SJCRH30 (cell line): ENCODE results near the gene PHOX2A. TPM values are rescaled to one million over a fixed set of nuclear protein-coding genes. Genes with fewer than 3 reads are reported as not detected.

Source experiments
- DNase-seq, 2 experiments: peaks; one replicate each; pipeline ENCODE4 v3.0.0-alpha.2; 2015 to 2020
- H3K27ac ChIP-seq: fragments of 250-450 bp; sonication (Bioruptor Pico); 2 replicates; pipeline ENCODE4 v1.5.1; 2020; ENCODE audit warnings: mild to moderate bottlenecking, moderate library complexity
- H3K27me3 ChIP-seq: fragments of 250-450 bp; sonication (Bioruptor Pico); 2 replicates; pipeline ENCODE4 v1.5.1; 2020; ENCODE audit warnings: mild to moderate bottlenecking, moderate library complexity
- H3K36me3 ChIP-seq: fragments of 250-450 bp; sonication (Bioruptor Pico); 2 replicates; pipeline ENCODE4 v1.5.1; 2020; ENCODE audit warnings: mild to moderate bottlenecking, moderate library complexity
- H3K4me1 ChIP-seq: fragments of 250-450 bp; sonication (Bioruptor Pico); 2 replicates; pipeline ENCODE4 v1.5.1; 2020; ENCODE audit warnings: mild to moderate bottlenecking, moderate library complexity
- H3K4me3 ChIP-seq: fragments of 250-450 bp; sonication (Bioruptor Pico); 2 replicates; pipeline ENCODE4 v1.5.1; 2020; ENCODE audit warnings: mild to moderate bottlenecking, moderate library complexity
- H3K9me3 ChIP-seq: fragments of 250-450 bp; sonication (Bioruptor Pico); replicated peaks from 2 replicates; pipeline ENCODE4 v1.5.1; 2020; ENCODE audit warnings: mild to moderate bottlenecking, moderate library complexity
- total RNA-seq: library from RNA; depleted of rRNA; stranded (reverse); fragments of >200 nt; shearing (Covaris generic); gene quantifications from 2 replicates; pipeline ENCODE4 v1.2.3, GENCODE V29; 2014

PHOX2A gene
- total RNA-seq, 1 experiment from 2014 or later: not detected

GRCh38 chr11:72233056-72233772 lies 10.8 kb downstream of the PHOX2A start:
- peaks cover 94% of the 10 kb centered on the region for H3K36me3 ChIP-seq
- H3K9me3 ChIP-seq: no peaks in the 10 kb centered on the region
- H3K27ac ChIP-seq: no peak overlapping the region
- no peak overlapping the region for H3K4me3 ChIP-seq
- no peaks in the 10 kb centered on the region for H3K27me3 ChIP-seq
- peaks cover under 1% of the 10 kb centered on the region for H3K4me1 ChIP-seq
- no peak for DNase-seq

GRCh38 chr11:72232260-72233055 lies 11.5 kb downstream of the PHOX2A start:
- no peak overlapping the region for H3K27ac ChIP-seq
- DNase-seq: no peak
- H3K4me3 ChIP-seq: no peak overlapping the region
- no peaks in the 10 kb centered on the region for H3K27me3 ChIP-seq
- H3K36me3 ChIP-seq: peaks cover 90% of the 10 kb centered on the region
- peaks cover 6% of the 10 kb centered on the region for H3K4me1 ChIP-seq
- no peaks in the 10 kb centered on the region for H3K9me3 ChIP-seq

GRCh38 chr11:72231396-72232259 lies 12.3 kb downstream of the PHOX2A start:
- Histone ChIP-seq H3K4me1 (peaks cover 15% of the 10 kb centered on the region), H3K27ac (no peak overlapping the region), H3K36me3 (peaks cover 82% of the 10 kb centered on the region), H3K27me3 (no peaks in the 10 kb centered on the region), H3K4me3 (no peak overlapping the region), H3K9me3 (no peaks in the 10 kb centered on the region)
- DNase-seq: no peak

GRCh38 chr11:72230764-72231365 lies 13.1 kb downstream of the PHOX2A start:
- no peaks in the 10 kb centered on the region for H3K27me3 ChIP-seq
- no peaks in the 10 kb centered on the region for H3K9me3 ChIP-seq
- H3K36me3 ChIP-seq: peaks cover 79% of the 10 kb centered on the region
- H3K4me1 ChIP-seq: peaks cover 21% of the 10 kb centered on the region
- H3K27ac ChIP-seq: no peak overlapping the region
- no peak overlapping the region for H3K4me3 ChIP-seq
- no peak for DNase-seq

GRCh38 chr11:72229925-72230763 lies 13.8 kb downstream of the PHOX2A start:
- no peak overlapping the region for H3K27ac ChIP-seq
- H3K36me3 ChIP-seq: peaks cover 73% of the 10 kb centered on the region
- peaks cover 21% of the 10 kb centered on the region for H3K4me1 ChIP-seq
- DNase-seq: no peak
- no peak overlapping the region for H3K4me3 ChIP-seq
- no peaks in the 10 kb centered on the region for H3K9me3 ChIP-seq
- H3K27me3 ChIP-seq: no peaks in the 10 kb centered on the region

- Histone ChIP-seq H3K4me3 (no peak overlapping the region), H3K36me3 (peaks cover 66% of the 10 kb centered on the region), H3K9me3 (no peaks in the 10 kb centered on the region), H3K4me1 (peaks cover 21% of the 10 kb centered on the region), H3K27me3 (no peaks in the 10 kb centered on the region), H3K27ac (no peak overlapping the region)
- DNase-seq: no peak
Observed at GRCh38 chr11:72229336-72229924, 14.5 kb downstream of the PHOX2A start.

GRCh38 chr11:72228844-72229231 lies 15.1 kb downstream of the PHOX2A start:
- Histone ChIP-seq H3K36me3 (peaks cover 60% of the 10 kb centered on the region), H3K9me3 (no peaks in the 10 kb centered on the region), H3K27ac (no peak overlapping the region), H3K4me3 (no peak overlapping the region), H3K27me3 (no peaks in the 10 kb centered on the region), H3K4me1 (peaks cover 21% of the 10 kb centered on the region)
- DNase-seq: no peak

GRCh38 chr11:72228229-72228843 lies 15.6 kb downstream of the PHOX2A start:
- no peaks in the 10 kb centered on the region for H3K27me3 ChIP-seq
- no peak overlapping the region for H3K4me3 ChIP-seq
- peaks cover 55% of the 10 kb centered on the region for H3K36me3 ChIP-seq
- no peaks in the 10 kb centered on the region for H3K9me3 ChIP-seq
- peaks cover 21% of the 10 kb centered on the region for H3K4me1 ChIP-seq
- no peak for DNase-seq
- peak overlapping the region; percentile 66 for H3K27ac ChIP-seq

DNA sequence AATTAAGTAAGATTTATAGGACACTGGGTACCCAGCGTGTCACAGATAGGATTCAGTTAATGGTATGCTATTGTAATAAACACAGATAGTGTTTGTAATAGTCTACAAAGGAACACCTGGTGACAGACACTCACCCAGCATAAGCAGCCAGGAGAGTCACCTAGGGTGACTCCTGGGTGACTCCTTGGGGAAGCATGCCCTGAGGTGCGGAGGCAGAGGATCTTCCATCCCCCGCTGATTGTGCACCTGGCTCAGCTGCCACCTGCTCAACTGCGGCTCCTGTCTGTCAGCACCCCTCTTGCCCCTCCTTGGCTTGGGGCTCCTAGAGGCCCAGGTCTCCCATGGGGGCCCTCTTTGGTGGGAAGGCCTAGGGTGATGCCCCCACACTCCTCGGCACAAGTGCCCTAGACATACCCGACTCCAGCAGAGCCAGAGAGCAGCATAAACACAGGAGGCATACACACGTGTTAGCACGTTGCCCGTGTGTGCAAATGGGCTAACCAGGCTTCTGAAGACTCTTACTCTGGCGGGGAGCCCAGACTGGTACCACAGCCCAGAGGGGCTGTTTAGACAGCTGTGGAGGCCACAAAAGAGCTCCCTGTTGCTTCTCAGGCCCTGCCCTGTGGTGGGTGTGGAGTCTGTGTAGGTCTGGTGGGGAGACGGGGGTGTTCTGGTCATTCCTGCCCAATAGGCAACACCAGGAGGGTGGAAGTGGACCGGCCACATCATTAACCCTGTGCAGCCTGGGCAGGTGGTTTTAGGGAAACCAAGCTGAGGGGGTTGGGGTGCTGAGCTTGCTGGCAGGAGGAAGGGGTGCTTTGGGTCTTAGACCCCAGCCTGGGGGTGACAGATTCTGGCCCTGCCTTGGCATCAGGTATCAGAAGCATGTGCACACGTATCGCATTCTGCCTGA lies 16.4 kb downstream of the PHOX2A start:
- Histone ChIP-seq H3K36me3 (peaks cover 47% of the 10 kb centered on the region), H3K4me3 (no peak overlapping the region; the same call in 1 of the 2 replicates)
- DNase-seq: peak; percentile 93 to 96

DNA sequence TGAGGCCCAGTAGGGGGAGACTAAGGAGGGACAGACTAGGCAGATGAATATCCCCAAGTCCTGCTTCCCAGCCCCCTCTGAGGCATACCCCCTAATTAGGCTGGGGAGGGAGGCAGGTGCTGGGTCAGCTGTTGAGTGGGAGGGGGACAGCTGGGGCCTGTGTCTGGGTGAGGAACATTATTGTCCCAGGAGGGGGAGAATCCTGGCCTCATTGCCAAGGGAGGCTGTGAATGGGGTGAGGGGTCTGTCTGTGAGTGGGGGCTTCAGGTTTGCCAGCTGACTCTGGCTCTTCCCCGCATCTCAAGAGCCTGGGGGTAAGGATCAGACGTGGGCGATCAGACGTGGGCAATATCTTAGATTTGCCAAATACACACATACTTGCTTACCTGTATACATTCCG lies 17.3 kb downstream of the PHOX2A start:
- Histone ChIP-seq H3K27ac (peak overlapping the region; percentile 66), H3K36me3 (peaks cover 39% of the 10 kb centered on the region), H3K4me3 (peak overlapping the region; percentile 97)

More for the DNA sequence above, 16.4 kb downstream of the PHOX2A start:
- Histone ChIP-seq H3K9me3 (no peaks in the 10 kb centered on the region), H3K27me3 (no peaks in the 10 kb centered on the region), H3K4me1 (peaks cover 21% of the 10 kb centered on the region), H3K27ac (peak overlapping the region; percentile 66)

GRCh38 chr11:72225411-72225951 lies 18.5 kb downstream of the PHOX2A start:
- H3K4me3 ChIP-seq: peak overlapping the region; percentile 97
- H3K9me3 ChIP-seq: no peaks in the 10 kb centered on the region
- no peaks in the 10 kb centered on the region for H3K27me3 ChIP-seq
- DNase-seq: peak in 1 of 2 experiments; percentile 33
- H3K4me1 ChIP-seq: peaks cover 26% of the 10 kb centered on the region
- H3K36me3 ChIP-seq: peaks cover 28% of the 10 kb centered on the region
- peak overlapping the region; percentile 95 for H3K27ac ChIP-seq

More for the DNA sequence above, 17.3 kb downstream of the PHOX2A start:
- peaks cover 26% of the 10 kb centered on the region for H3K4me1 ChIP-seq
- peak; percentile 76 to 79 for DNase-seq
- no peaks in the 10 kb centered on the region for H3K27me3 ChIP-seq
- no peaks in the 10 kb centered on the region for H3K9me3 ChIP-seq
